GM12874 (cell line): Measurements from ENCODE around the gene SOX4.

Source experiments
- TF ChIP-seq, protein P1 (sequence below): IDR thresholded peaks from 2 replicates; pipeline ENCODE4 v1.5.1; 2011; ENCODE audit warnings: low read depth, mild to moderate bottlenecking, control low read depth, low read length, moderate library complexity; ENCODE audit not compliant: insufficient read depth

Gene SOX4

DNA sequence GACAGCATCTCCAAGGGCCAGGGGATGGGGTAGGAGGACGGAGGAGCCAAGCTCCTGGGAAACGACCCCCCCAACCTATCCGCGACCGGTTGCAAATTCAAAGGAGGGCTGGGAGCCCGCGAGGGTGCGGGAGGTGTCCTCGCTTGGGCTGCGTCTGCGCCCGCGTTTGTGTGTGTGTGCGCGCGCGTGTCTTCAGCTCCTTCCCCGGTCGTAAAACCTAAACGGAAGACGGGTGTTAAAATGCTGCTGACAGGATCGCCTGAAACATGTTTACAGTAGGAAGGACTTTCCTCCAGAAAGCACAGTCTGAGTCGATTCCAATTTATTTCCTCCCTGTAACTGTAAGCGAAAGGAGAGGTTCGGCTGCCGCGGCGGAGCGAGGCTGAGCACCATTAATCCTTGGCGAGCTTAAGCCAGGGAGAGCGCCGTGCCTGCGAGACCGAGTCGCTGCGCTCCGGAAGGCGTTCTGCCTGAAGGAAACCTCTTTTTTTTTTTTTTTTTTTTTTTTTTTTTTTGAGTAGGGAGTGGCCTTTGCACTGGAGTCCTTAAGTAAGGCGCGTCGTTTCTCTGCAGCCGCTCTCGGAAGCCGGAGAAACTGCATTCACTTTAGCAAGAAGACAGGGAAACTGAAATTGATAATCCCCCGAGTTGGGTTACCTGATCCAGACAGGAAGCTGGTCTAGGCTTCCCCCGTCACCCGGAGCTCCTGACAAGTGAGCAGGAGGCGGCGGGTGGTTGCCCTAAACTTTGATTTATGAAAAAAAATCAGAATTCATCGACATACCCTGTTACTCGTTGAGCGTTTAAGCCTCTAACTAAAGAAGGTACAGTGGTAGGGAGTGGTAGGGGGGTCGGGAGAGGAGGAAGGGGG is 4.8 kb upstream of the SOX4 start:
- TF ChIP-seq, protein P1, sequence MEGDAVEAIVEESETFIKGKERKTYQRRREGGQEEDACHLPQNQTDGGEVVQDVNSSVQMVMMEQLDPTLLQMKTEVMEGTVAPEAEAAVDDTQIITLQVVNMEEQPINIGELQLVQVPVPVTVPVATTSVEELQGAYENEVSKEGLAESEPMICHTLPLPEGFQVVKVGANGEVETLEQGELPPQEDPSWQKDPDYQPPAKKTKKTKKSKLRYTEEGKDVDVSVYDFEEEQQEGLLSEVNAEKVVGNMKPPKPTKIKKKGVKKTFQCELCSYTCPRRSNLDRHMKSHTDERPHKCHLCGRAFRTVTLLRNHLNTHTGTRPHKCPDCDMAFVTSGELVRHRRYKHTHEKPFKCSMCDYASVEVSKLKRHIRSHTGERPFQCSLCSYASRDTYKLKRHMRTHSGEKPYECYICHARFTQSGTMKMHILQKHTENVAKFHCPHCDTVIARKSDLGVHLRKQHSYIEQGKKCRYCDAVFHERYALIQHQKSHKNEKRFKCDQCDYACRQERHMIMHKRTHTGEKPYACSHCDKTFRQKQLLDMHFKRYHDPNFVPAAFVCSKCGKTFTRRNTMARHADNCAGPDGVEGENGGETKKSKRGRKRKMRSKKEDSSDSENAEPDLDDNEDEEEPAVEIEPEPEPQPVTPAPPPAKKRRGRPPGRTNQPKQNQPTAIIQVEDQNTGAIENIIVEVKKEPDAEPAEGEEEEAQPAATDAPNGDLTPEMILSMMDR: no peak

DNA sequence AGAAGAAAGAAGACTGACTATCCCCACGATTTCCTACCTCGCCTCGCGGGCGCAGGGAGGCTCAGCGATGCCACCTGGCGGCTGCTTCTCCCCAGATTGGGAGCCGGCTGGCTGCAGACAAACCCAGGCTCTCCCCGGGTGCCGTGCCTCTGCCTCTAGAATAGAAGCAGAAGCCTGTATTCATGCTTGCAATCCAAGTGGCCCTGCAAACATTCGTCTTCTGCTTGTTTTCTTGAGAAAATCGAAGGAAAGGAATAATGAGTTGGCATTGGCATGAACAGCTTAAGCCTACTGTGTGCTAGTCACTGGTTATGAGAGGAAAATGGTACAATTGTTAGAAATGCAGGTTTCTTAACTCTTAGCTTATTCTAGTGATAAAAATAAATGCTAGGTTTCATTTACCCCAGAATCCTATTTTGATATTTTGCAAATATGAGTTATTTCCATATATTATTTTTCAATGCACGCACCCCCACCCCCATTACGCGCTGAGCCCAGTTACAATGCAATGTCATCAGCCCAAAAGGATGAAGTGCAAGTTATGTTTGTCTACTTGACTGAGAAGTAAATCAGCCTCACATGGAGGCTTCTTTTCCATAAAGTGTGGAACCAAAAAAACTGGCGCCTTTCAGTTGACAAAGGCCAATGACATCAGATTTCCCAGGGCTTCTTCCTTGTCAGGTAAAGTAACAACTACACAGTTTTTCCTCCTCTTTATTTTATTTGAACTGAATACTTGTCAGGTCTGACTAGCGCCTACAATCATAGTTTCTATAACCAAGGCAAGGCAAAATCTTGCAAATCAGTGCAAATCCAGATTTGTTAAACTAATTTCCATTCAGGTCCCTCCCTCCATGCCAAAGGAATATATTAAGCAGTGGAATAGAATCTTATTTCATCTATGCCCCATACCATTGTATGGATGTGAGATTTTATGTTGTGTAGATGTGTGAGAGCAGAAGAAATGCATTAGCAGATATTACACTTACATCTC is 3.9 kb upstream of the SOX4 start:
- TF ChIP-seq, protein P1: peak; percentile 92

DNA sequence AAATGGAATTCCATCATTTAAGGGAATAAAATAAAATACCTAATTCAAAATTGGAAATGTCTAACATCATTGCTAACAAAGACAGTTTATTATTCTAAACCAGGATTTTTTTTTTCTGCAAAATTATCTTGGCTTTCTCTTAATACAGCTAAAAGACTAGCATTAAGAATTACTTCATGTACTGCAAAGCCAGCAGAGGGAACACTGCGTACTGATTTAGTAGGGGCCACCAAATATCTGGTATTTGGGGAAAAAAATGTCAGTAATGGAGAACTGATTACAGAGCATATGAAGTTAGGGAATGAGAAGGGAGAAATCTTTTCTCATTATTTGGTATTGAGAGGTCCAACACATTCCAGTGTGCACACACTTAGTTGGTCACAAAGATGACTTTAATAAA is 3.2 kb upstream of the SOX4 start:
- TF ChIP-seq, protein P1: no peak

DNA sequence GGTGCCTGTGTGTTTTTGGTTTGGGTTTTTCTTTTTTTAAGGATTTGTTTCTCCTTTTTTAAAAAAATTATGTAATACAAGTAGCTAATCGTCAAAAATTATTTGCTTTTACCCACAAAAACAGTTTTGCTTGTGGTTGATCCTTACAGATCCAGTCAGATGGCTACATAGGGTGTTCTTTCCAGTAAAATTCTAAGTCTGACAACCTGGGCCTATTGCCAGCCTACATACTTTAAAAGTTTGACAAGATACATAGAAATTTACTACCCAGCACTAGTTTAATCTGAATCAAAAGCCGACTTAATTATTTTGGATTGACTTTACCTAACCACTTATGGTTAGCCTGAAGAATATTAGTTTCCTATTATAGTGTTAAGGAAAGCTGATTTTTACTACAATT is 2.1 kb upstream of the SOX4 start:
- TF ChIP-seq, protein P1: no peak

DNA sequence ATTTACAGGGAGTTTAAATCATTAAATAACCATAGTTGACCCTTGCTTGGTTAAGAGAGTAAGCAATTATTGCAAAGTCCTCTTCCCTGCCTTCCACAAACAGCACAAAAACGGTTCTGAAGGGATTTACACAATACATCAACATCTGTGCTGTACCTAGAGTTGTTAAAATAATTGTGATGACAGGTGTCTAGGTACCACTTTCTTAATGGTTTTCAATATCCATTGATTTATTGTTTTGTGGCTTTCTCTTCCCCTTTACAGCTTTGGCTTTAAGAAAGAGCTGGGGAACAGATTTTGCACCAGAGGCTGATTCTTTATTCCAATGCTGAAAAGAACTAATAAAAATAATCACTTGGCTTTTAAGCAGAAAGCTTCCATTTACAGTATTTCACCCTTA is 598 bp upstream of the SOX4 start:
- TF ChIP-seq, protein P1: no peak

DNA sequence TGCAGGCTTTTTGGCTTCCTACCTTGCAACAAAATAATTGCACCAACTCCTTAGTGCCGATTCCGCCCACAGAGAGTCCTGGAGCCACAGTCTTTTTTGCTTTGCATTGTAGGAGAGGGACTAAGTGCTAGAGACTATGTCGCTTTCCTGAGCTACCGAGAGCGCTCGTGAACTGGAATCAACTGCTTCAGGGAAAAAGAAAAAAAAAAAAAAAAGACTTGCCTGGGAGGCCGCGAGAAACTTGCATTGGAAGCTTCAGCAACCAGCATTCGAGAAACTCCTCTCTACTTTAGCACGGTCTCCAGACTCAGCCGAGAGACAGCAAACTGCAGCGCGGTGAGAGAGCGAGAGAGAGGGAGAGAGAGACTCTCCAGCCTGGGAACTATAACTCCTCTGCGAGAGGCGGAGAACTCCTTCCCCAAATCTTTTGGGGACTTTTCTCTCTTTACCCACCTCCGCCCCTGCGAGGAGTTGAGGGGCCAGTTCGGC is 420 bp downstream of the SOX4 start:
- TF ChIP-seq, protein P1: no peak
